Measurements from ENCODE around the gene DYNAP. TPM values are rescaled to one million over a fixed set of nuclear protein-coding genes. Genes with fewer than 3 reads are reported as not detected.

Gene DYNAP
- total RNA-seq, result not detected in 3 replicates
- long read RNA-seq, result 0 reads

DNA sequence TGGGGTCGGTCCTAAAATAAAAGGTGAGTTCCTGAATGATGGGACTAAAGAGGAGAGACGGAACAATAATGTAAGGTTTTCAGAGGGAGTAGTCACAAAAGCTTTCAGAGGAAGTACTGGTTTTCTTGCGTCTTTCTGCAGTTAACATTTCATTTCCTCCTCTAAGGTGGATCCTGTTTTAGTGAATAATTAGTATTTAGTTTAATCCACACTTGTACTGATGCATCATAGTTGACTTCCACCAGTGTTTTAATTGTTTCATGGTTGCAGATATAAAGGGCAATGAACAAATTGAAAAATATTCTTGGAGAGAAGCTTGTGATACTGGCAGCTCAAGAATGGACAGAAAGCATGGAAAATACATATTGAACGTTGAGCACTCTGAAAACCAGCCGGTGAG lies at the start of gene DYNAP:
TSS of gene DYNAP (plus strand) at position 301 of the 400 bp plus-strand sequence. CDS start at position 339, 38 bp downstream.
- H3K4me3 Mint-ChIP-seq (ENCODE audit: unreplicated experiment), result no peak within 1 kb of the TSS
- TF ChIP-seq, protein P1, sequence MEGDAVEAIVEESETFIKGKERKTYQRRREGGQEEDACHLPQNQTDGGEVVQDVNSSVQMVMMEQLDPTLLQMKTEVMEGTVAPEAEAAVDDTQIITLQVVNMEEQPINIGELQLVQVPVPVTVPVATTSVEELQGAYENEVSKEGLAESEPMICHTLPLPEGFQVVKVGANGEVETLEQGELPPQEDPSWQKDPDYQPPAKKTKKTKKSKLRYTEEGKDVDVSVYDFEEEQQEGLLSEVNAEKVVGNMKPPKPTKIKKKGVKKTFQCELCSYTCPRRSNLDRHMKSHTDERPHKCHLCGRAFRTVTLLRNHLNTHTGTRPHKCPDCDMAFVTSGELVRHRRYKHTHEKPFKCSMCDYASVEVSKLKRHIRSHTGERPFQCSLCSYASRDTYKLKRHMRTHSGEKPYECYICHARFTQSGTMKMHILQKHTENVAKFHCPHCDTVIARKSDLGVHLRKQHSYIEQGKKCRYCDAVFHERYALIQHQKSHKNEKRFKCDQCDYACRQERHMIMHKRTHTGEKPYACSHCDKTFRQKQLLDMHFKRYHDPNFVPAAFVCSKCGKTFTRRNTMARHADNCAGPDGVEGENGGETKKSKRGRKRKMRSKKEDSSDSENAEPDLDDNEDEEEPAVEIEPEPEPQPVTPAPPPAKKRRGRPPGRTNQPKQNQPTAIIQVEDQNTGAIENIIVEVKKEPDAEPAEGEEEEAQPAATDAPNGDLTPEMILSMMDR (IDR thresholded peaks at IDR 0.05), result no peak

DNA sequence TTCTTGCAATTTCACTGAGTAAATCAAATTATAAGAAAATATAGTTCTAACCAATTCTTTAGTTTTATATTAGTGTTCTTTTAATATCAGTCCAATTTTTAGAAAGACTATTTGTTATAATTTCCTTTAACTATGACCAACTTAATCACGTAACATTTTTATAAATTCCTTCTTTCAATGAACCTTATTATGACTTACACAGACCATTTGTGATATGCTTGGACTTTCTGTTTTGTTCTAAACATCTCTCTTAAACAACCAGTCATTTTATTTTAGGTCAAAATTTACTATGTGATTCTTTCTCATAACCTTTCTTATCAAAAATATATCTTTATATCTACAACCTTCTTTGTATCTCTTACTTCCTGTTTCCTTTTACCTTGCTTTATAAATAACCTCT lies 39.5 kb upstream of the DYNAP start:
- H3K36me3 Mint-ChIP-seq (ENCODE audit: low read depth), result no peaks in the 10 kb centered on the region
- no peak overlapping the region for H3K27ac Mint-ChIP-seq (ENCODE audit: unreplicated experiment)
- TF ChIP-seq, protein P1 (IDR thresholded peaks at IDR 0.05), result no peak
- peaks cover 10% of the 10 kb centered on the region for H3K9me3 Mint-ChIP-seq (ENCODE audit: low read depth)
- no peak overlapping the region for H3K4me3 Mint-ChIP-seq (ENCODE audit: unreplicated experiment)
- H3K27me3 Mint-ChIP-seq (ENCODE audit: low read depth), result no peaks in the 10 kb centered on the region
- no peak for DNase-seq (ENCODE audit: low spot score)
- H3K4me1 Mint-ChIP-seq (ENCODE audit: low read depth), result no peaks in the 10 kb centered on the region

More for the DNA sequence above, at the start of gene DYNAP:
- Mint-ChIP-seq H3K36me3 (ENCODE audit: low read depth) (no peaks in the 10 kb centered on the region), H3K4me1 (ENCODE audit: low read depth) (no peaks in the 10 kb centered on the region), H3K9me3 (ENCODE audit: low read depth) (no peaks in the 10 kb centered on the region), H3K27ac (ENCODE audit: unreplicated experiment) (no peak within 1 kb of the TSS), H3K27me3 (ENCODE audit: low read depth) (peaks cover 28% of the 10 kb centered on the region)
- DNase-seq (ENCODE audit: low spot score), result no peak

DNA sequence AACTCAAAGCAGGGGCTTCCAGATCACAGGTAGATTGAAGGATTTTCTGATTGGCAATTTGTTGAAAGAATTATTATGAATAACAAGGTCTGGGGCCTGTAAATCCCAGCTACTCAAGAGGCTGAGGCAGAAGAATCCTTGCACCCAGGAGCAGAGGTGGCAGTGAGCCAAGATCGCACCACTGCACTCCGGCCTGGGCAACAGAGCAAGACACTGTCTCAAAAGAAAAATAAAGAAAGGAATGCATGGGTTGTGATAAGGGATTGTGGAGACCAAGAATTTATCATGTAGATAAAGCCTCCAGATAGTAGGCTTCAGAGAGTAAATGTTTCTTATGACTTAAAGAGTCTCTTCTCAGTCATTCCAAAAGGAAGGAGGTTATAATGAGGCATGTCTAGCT lies 35.8 kb upstream of the DYNAP start:
- H3K27ac Mint-ChIP-seq (ENCODE audit: unreplicated experiment), result no peak overlapping the region
- H3K36me3 Mint-ChIP-seq (ENCODE audit: low read depth), result no peaks in the 10 kb centered on the region
- no peaks in the 10 kb centered on the region for H3K27me3 Mint-ChIP-seq (ENCODE audit: low read depth)
- TF ChIP-seq, protein P1 (IDR thresholded peaks at IDR 0.05), result no peak
- H3K4me3 Mint-ChIP-seq (ENCODE audit: unreplicated experiment), result no peak overlapping the region
- no peak for DNase-seq (ENCODE audit: low spot score)
- H3K4me1 Mint-ChIP-seq (ENCODE audit: low read depth), result no peaks in the 10 kb centered on the region
- H3K9me3 Mint-ChIP-seq (ENCODE audit: low read depth), result peaks cover 10% of the 10 kb centered on the region

DNA sequence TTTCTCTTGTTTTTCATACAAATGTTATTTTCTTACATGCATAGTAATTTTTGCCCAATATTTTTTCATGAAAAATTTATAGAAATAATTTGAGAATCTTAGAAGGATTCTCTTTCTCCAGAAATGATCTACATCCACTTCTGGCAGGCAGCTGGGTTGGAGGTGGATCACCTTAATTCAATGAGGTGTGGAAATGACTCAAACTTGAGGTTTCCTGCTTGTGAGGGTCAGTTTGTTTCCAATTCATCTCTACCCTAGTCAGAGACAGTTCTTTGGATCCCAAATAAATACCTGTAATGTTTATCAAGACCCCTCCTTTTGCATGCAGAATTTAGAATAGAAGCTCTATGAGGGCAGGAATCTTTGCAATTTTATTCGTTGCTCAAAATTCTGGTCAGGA lies 35.0 kb upstream of the DYNAP start:
- Mint-ChIP-seq H3K27me3 (ENCODE audit: low read depth) (no peaks in the 10 kb centered on the region), H3K9me3 (ENCODE audit: low read depth) (peaks cover 10% of the 10 kb centered on the region), H3K36me3 (ENCODE audit: low read depth) (no peaks in the 10 kb centered on the region), H3K27ac (ENCODE audit: unreplicated experiment) (no peak overlapping the region), H3K4me3 (ENCODE audit: unreplicated experiment) (no peak overlapping the region), H3K4me1 (ENCODE audit: low read depth) (no peaks in the 10 kb centered on the region)
- TF ChIP-seq, protein P1 (IDR thresholded peaks at IDR 0.05), result no peak
- DNase-seq (ENCODE audit: low spot score), result no peak

- no peak overlapping the region for H3K4me3 Mint-ChIP-seq (ENCODE audit: unreplicated experiment)
- H3K36me3 Mint-ChIP-seq (ENCODE audit: low read depth), result no peaks in the 10 kb centered on the region
- peaks cover 4% of the 10 kb centered on the region for H3K9me3 Mint-ChIP-seq (ENCODE audit: low read depth)
- TF ChIP-seq, protein P1 (IDR thresholded peaks at IDR 0.05), result no peak
- DNase-seq (ENCODE audit: low spot score), result no peak
- H3K27ac Mint-ChIP-seq (ENCODE audit: unreplicated experiment), result no peak overlapping the region
- peaks cover 3% of the 10 kb centered on the region for H3K27me3 Mint-ChIP-seq (ENCODE audit: low read depth)
- no peaks in the 10 kb centered on the region for H3K4me1 Mint-ChIP-seq (ENCODE audit: low read depth)
These were observed 33.1 kb upstream of the DYNAP start for GRCh38 chr18:54557958-54558357.
